Kidney tubule cell (primary cell): Measurements from ENCODE around the gene FRK.

Source experiments
- DNase-seq: peaks from one replicate; pipeline ENCODE4 v3.0.0-alpha.2; 2018; ENCODE audit warnings: low spot score

The FRK gene

DNA sequence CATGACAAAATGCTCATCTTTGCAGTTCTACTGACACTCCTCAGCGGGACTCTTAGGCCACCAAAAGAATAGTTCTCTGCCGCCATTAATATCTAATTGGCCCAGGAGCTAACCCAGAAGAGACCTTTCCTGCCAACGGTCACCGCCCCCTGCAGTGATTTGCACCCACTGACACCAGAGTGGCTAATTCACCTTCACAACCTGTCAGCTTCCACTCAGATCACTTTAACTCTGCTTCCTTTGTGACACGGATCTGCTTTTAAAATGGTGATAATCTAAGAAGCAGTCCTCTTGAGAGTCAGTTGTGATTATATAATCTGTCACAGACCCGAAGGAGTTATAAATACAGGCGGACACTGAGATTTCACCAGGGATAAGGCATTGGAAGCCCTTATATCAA lies 172.8 kb downstream of the FRK start:
- no peak for DNase-seq

DNA sequence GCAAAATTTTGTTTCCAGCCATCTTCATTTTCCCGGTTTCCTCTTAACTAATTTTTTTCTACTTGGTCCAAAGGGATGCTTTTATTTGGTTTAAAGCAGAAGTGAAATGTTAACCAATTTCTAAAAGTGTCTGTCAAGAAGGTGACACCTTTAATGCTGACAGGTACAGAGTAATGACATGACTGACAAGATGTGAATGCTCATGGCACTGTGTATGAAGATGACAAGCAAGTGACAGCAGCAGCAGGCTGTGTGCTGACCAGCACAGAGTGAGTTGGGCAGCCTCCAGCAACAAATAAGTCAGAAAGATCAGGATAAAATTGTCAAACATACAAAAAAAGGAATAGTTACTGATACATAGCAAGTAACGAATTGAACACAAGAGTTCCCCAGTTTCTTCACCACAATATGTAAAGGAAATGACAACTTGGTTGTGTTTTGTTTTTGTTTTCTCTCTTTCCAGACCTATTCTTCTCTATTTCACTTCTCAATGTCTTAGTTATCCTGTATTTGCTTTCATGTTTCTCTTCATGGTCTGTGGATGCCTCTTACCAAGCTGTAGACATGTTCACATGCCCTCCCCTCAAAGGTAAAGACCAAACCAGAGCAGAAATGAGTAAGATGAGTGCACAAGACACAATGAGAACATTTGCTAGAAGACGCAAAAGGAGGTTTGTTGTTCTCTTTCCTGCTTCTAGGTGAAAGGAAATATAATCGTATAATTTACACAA lies 174.9 kb downstream of the FRK start:
- DNase-seq: no peak

DNA sequence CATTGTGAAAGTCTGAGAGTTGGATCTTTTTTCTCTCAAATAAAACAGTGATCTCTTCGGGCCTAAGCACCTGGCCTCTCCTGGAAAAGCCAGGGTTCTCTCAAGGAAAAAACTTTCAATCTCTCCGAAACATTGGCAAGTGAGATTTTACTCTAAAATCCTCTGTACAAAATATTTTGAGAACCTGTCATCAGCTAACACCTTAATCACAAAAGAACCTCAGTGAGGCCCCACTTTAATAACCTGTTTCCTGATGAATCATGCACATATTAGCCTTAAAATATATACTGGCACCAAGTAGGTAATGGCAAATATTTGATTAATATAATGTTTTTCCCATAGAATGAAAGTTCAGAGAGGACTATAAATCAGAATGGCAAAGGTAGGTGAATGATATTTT lies 177.9 kb downstream of the FRK start:
- peak; percentile 26 for DNase-seq

DNA sequence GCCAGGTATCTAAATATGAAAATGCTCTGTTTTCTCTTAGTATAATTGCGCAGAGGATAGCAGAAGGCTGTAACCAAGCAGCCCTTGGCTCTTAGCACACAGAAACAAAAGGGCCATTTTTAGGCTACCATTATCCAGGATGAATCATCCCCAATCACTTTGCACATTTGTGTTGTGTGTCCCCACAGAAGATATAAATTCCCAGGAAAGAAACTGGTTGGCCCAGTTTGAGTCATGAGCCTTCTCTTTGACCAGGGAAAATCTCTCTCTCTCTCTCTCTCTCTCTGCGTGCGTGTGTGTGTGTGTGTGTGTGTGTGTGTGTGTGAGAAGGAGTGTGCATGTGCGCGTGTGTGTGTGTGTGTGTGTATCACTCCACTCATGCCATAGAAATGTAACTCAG lies 178.5 kb downstream of the FRK start:
- DNase-seq: peak; percentile 70
